IPS-15b (cell line): ENCODE measurements around the gene TMEM163.

Source experiments
- H3K27me3 ChIP-seq: one replicate; pipeline ENCODE4 v1.6.1; 2013; ENCODE audit warnings: low read length; ENCODE audit not compliant: control insufficient read depth, insufficient read depth
- H3K36me3 ChIP-seq: one replicate; pipeline ENCODE4 v1.6.1; 2013; ENCODE audit warnings: low read length; ENCODE audit not compliant: control insufficient read depth, insufficient read depth
- H3K4me1 ChIP-seq: one replicate; pipeline ENCODE4 v1.6.1; 2013; ENCODE audit warnings: mild to moderate bottlenecking, low read length; ENCODE audit not compliant: control insufficient read depth, insufficient read depth
- H3K4me3 ChIP-seq: one replicate; pipeline ENCODE4 v1.5.1; 2013; ENCODE audit warnings: low read depth, low read length
- H3K9ac ChIP-seq: one replicate; pipeline ENCODE4 v1.6.1; 2013; ENCODE audit warnings: low read depth, mild to moderate bottlenecking, low read length
- H3K9me3 ChIP-seq: one replicate; pipeline ENCODE4 v1.6.1; 2013; ENCODE audit warnings: mild to moderate bottlenecking, low read length; ENCODE audit not compliant: control insufficient read depth, insufficient read depth

TMEM163 gene

GRCh38 chr2:134683561-134684112 lies 35.2 kb downstream of the TMEM163 start:
- Histone ChIP-seq H3K9me3 (no peaks in the 10 kb centered on the region), H3K4me3 (no peak overlapping the region), H3K4me1 (no peaks in the 10 kb centered on the region), H3K9ac (no peak overlapping the region), H3K36me3 (no peaks in the 10 kb centered on the region), H3K27me3 (no peaks in the 10 kb centered on the region)

GRCh38 chr2:134682726-134683125 lies 36.1 kb downstream of the TMEM163 start:
- H3K27me3 ChIP-seq: no peaks in the 10 kb centered on the region
- H3K36me3 ChIP-seq: no peaks in the 10 kb centered on the region
- no peak overlapping the region for H3K9ac ChIP-seq
- H3K9me3 ChIP-seq: no peaks in the 10 kb centered on the region
- H3K4me3 ChIP-seq: no peak overlapping the region
- H3K4me1 ChIP-seq: no peaks in the 10 kb centered on the region

GRCh38 chr2:134681201-134681600 lies 37.6 kb downstream of the TMEM163 start:
- H3K4me1 ChIP-seq: no peaks in the 10 kb centered on the region
- H3K36me3 ChIP-seq: no peaks in the 10 kb centered on the region
- H3K9ac ChIP-seq: no peak overlapping the region
- H3K4me3 ChIP-seq: no peak overlapping the region
- H3K9me3 ChIP-seq: no peaks in the 10 kb centered on the region
- H3K27me3 ChIP-seq: no peaks in the 10 kb centered on the region

GRCh38 chr2:134679745-134680144 lies 39.1 kb downstream of the TMEM163 start:
- H3K9me3 ChIP-seq: no peaks in the 10 kb centered on the region
- no peak overlapping the region for H3K9ac ChIP-seq
- no peaks in the 10 kb centered on the region for H3K4me1 ChIP-seq
- no peaks in the 10 kb centered on the region for H3K36me3 ChIP-seq
- H3K27me3 ChIP-seq: no peaks in the 10 kb centered on the region
- H3K4me3 ChIP-seq: no peak overlapping the region

GRCh38 chr2:134679294-134679693 lies 39.5 kb downstream of the TMEM163 start:
- no peak overlapping the region for H3K4me3 ChIP-seq
- no peaks in the 10 kb centered on the region for H3K27me3 ChIP-seq
- H3K4me1 ChIP-seq: no peaks in the 10 kb centered on the region
- no peaks in the 10 kb centered on the region for H3K36me3 ChIP-seq
- H3K9me3 ChIP-seq: no peaks in the 10 kb centered on the region
- H3K9ac ChIP-seq: no peak overlapping the region

GRCh38 chr2:134677856-134678756 lies 40.7 kb downstream of the TMEM163 start:
- no peaks in the 10 kb centered on the region for H3K27me3 ChIP-seq
- H3K4me1 ChIP-seq: no peaks in the 10 kb centered on the region
- no peaks in the 10 kb centered on the region for H3K36me3 ChIP-seq
- no peak overlapping the region for H3K4me3 ChIP-seq
- H3K9me3 ChIP-seq: no peaks in the 10 kb centered on the region
- H3K9ac ChIP-seq: no peak overlapping the region

GRCh38 chr2:134676960-134677359 lies 41.8 kb downstream of the TMEM163 start:
- Histone ChIP-seq H3K9ac (no peak overlapping the region), H3K4me3 (no peak overlapping the region), H3K9me3 (no peaks in the 10 kb centered on the region), H3K27me3 (no peaks in the 10 kb centered on the region), H3K36me3 (no peaks in the 10 kb centered on the region), H3K4me1 (no peaks in the 10 kb centered on the region)

- no peak overlapping the region for H3K4me3 ChIP-seq
- no peaks in the 10 kb centered on the region for H3K36me3 ChIP-seq
- H3K9me3 ChIP-seq: no peaks in the 10 kb centered on the region
- H3K9ac ChIP-seq: no peak overlapping the region
- no peaks in the 10 kb centered on the region for H3K27me3 ChIP-seq
- H3K4me1 ChIP-seq: no peaks in the 10 kb centered on the region
Observed at GRCh38 chr2:134675314-134675713, 43.5 kb downstream of the TMEM163 start.

GRCh38 chr2:134674687-134675086 lies 44.1 kb downstream of the TMEM163 start:
- no peaks in the 10 kb centered on the region for H3K9me3 ChIP-seq
- H3K4me1 ChIP-seq: no peaks in the 10 kb centered on the region
- no peaks in the 10 kb centered on the region for H3K36me3 ChIP-seq
- no peaks in the 10 kb centered on the region for H3K27me3 ChIP-seq
- H3K4me3 ChIP-seq: no peak overlapping the region
- no peak overlapping the region for H3K9ac ChIP-seq

- Histone ChIP-seq H3K4me1 (no peaks in the 10 kb centered on the region), H3K9me3 (no peaks in the 10 kb centered on the region), H3K27me3 (no peaks in the 10 kb centered on the region), H3K4me3 (no peak overlapping the region), H3K9ac (no peak overlapping the region), H3K36me3 (no peaks in the 10 kb centered on the region)
Observed at GRCh38 chr2:134671513-134671912, 47.3 kb downstream of the TMEM163 start.

- no peaks in the 10 kb centered on the region for H3K27me3 ChIP-seq
- no peaks in the 10 kb centered on the region for H3K4me1 ChIP-seq
- H3K9me3 ChIP-seq: no peaks in the 10 kb centered on the region
- no peak overlapping the region for H3K4me3 ChIP-seq
- no peak overlapping the region for H3K9ac ChIP-seq
- no peaks in the 10 kb centered on the region for H3K36me3 ChIP-seq
Observed at GRCh38 chr2:134670955-134671354, 47.8 kb downstream of the TMEM163 start.
